H9 (cell line): ENCODE measurements around the gene CFAP54. TPM values are rescaled to one million over a fixed set of nuclear protein-coding genes. Genes with fewer than 3 reads are reported as not detected.

Experiments used
- DNase-seq: peaks from one replicate; pipeline ENCODE4 v3.0.0-alpha.2; 2017
- H2AFZ ChIP-seq: one replicate; pipeline ENCODE4 v1.6.1; 2013; ENCODE audit warnings: mild to moderate bottlenecking, low read length, control low read depth, moderate library complexity
- H2AK5ac ChIP-seq: 2 replicates; pipeline ENCODE4 v1.6.1; 2013; ENCODE audit warnings: low read length, control low read depth, mixed read lengths; ENCODE audit not compliant: insufficient read length
- H2BK120ac ChIP-seq: one replicate; pipeline ENCODE4 v1.6.1; 2013; ENCODE audit warnings: low read depth, mild to moderate bottlenecking, low read length, control low read depth, inconsistent platforms; ENCODE audit not compliant: poor library complexity, severe bottlenecking
- H2BK12ac ChIP-seq: 2 replicates; pipeline ENCODE4 v1.6.1; 2013; ENCODE audit warnings: low read length, control low read depth, mixed read lengths, low read depth; ENCODE audit not compliant: insufficient read length
- H2BK15ac ChIP-seq: 2 replicates; pipeline ENCODE4 v1.6.1; 2013; ENCODE audit warnings: low read depth, low read length, control low read depth
- H2BK20ac ChIP-seq: one replicate; pipeline ENCODE4 v1.6.1; 2013; ENCODE audit warnings: low read depth, mild to moderate bottlenecking, low read length, control low read depth, inconsistent platforms; ENCODE audit not compliant: poor library complexity, severe bottlenecking
- H2BK5ac ChIP-seq: 2 replicates; pipeline ENCODE4 v1.6.1; 2013; ENCODE audit warnings: low read length, control low read depth, mixed read lengths; ENCODE audit not compliant: insufficient read length
- H3K14ac ChIP-seq: 2 replicates; pipeline ENCODE4 v1.6.1; 2013; ENCODE audit warnings: low read length, control low read depth; ENCODE audit not compliant: insufficient read depth
- H3K18ac ChIP-seq: 2 replicates; pipeline ENCODE4 v1.6.1; 2013; ENCODE audit warnings: low read depth, mild to moderate bottlenecking, mixed read lengths, low read length, control low read depth; ENCODE audit not compliant: insufficient read length
- H3K23ac ChIP-seq: 2 replicates; pipeline ENCODE4 v1.6.1; 2013; ENCODE audit warnings: low read length, control low read depth, mixed read lengths, low read depth; ENCODE audit not compliant: insufficient read length
- H3K23me2 ChIP-seq: 2 replicates; pipeline ENCODE4 v1.6.1; 2013; ENCODE audit warnings: low read depth, mild to moderate bottlenecking, mixed read lengths, low read length, control low read depth; ENCODE audit not compliant: insufficient read length, poor library complexity, severe bottlenecking
- H3K27ac ChIP-seq: 2 replicates; pipeline ENCODE4 v1.5.1; 2013; ENCODE audit warnings: low read length, control low read depth, mixed read lengths, low read depth; ENCODE audit not compliant: insufficient read length
- H3K27me3 ChIP-seq: 2 replicates; pipeline ENCODE4 v1.6.1; 2013; ENCODE audit warnings: low read length, control low read depth, inconsistent platforms; ENCODE audit not compliant: insufficient read depth
- H3K4ac ChIP-seq: 2 replicates; pipeline ENCODE4 v1.6.1; 2013; ENCODE audit warnings: low read depth, mild to moderate bottlenecking, control low read depth, inconsistent platforms, low read length, moderate library complexity
- H3K4me1 ChIP-seq: 2 replicates; pipeline ENCODE4 v1.6.1; 2013; ENCODE audit warnings: low read length, control low read depth, inconsistent platforms; ENCODE audit not compliant: insufficient read depth
- H3K4me2 ChIP-seq: 2 replicates; pipeline ENCODE4 v1.6.1; 2013; ENCODE audit warnings: low read length, control low read depth, mixed read lengths; ENCODE audit not compliant: insufficient read length, insufficient read depth
- H3K56ac ChIP-seq: 2 replicates; pipeline ENCODE4 v1.6.1; 2013; ENCODE audit warnings: low read depth, mild to moderate bottlenecking, mixed read lengths, low read length, control low read depth; ENCODE audit not compliant: insufficient read length
- H3K79me1 ChIP-seq: 2 replicates; pipeline ENCODE4 v1.6.1; 2013; ENCODE audit warnings: low read depth, mild to moderate bottlenecking, moderate library complexity, low read length, control low read depth, inconsistent platforms; ENCODE audit not compliant: insufficient read depth, poor library complexity, severe bottlenecking
- H3K79me2 ChIP-seq: 2 replicates; pipeline ENCODE4 v1.6.1; 2013; ENCODE audit warnings: low read length, control low read depth, inconsistent platforms; ENCODE audit not compliant: insufficient read depth
- H3K9ac ChIP-seq: 2 replicates; pipeline ENCODE4 v1.6.1; 2013; ENCODE audit warnings: low read length, control low read depth, mixed read lengths; ENCODE audit not compliant: insufficient read length; ENCODE audit errors: extremely low read depth
- H3K9me3 ChIP-seq: one replicate; pipeline ENCODE4 v1.6.1; 2013; ENCODE audit warnings: low read depth, low read length, inconsistent platforms; ENCODE audit not compliant: control insufficient read depth
- H3T11ph ChIP-seq: one replicate; pipeline ENCODE4 v1.6.1; 2013; ENCODE audit warnings: mild to moderate bottlenecking, low read length, control low read depth, inconsistent platforms
- H4K20me1 ChIP-seq: one replicate; pipeline ENCODE4 v1.6.1; 2013; ENCODE audit not compliant: control insufficient read depth, insufficient read length, insufficient read depth
- H4K5ac ChIP-seq: 2 replicates; pipeline ENCODE4 v1.6.1; 2013; ENCODE audit warnings: low read depth, mild to moderate bottlenecking, mixed read lengths, low read length, control low read depth; ENCODE audit not compliant: insufficient read length
- H4K8ac ChIP-seq: replicated peaks from 2 replicates; pipeline ENCODE4 v1.6.1; 2013; ENCODE audit warnings: low read length, control low read depth, mixed read lengths, low read depth; ENCODE audit not compliant: insufficient read length
- H4K91ac ChIP-seq: 2 replicates; pipeline ENCODE4 v1.6.1; 2013; ENCODE audit warnings: low read depth, mild to moderate bottlenecking, moderate library complexity, mixed read lengths, low read length, control low read depth; ENCODE audit not compliant: insufficient read length
- H3K27ac Mint-ChIP-seq, 3 experiments: 2 replicates in 2 of 3; 3 replicates in 1 of 3; pipeline ENCODE4 v1.8.0; 2020 to 2021; ENCODE audit warnings: mixed read lengths in 3 of 3, mild to moderate bottlenecking in 1 of 3, moderate library complexity in 1 of 3
- H3K27me3 Mint-ChIP-seq: 2 replicates; pipeline ENCODE4 v1.8.0; 2021; ENCODE audit warnings: low read depth, mild to moderate bottlenecking, moderate library complexity, mixed read lengths
- H3K36me3 Mint-ChIP-seq, 3 experiments: 2 replicates in 2 of 3; 3 replicates in 1 of 3; pipeline ENCODE4 v1.8.0; 2020 to 2021; ENCODE audit warnings: low read depth in 3 of 3, mixed read lengths in 3 of 3; ENCODE audit not compliant: insufficient read depth in 1 of 3
- H3K4me1 Mint-ChIP-seq, 2 experiments: 2 replicates each; pipeline ENCODE4 v1.8.0; 2020; ENCODE audit warnings: mixed read lengths in 2 of 2
- H3K4me3 Mint-ChIP-seq, 2 experiments: 2 replicates in 1 of 2; 3 replicates in 1 of 2; pipeline ENCODE4 v1.8.0; 2020 to 2021; ENCODE audit warnings: mild to moderate bottlenecking in 2 of 2, mixed read lengths in 2 of 2, moderate library complexity in 1 of 2
- H3K9me3 Mint-ChIP-seq, 2 experiments: 2 replicates in 1 of 2; 3 replicates in 1 of 2; pipeline ENCODE4 v1.8.0; 2020; ENCODE audit warnings: mild to moderate bottlenecking in 2 of 2, mixed read lengths in 2 of 2, moderate library complexity in 1 of 2
- CTCF ChIP-seq: fragments of 200-600 bp; sonication (generic); conservative IDR thresholded peaks from 3 replicates; pipeline ENCODE4 v1.8.0; 2021; ENCODE audit warnings: antibody characterized with exemption, mild to moderate bottlenecking
- WGBS: extraction: QIAGEN DNeasy Blood & Tissue Kit; methylation state at CpG from one replicate; pipeline ENCODE4 v1.1.7; 2013; ENCODE audit warnings: missing lambda C conversion rate, low lambda C conversion rate, mixed read lengths; ENCODE audit not compliant: insufficient read length; ENCODE audit errors: extremely low coverage; 5-methylcytosine and 5-hydroxymethylcytosine counted together
- total RNA-seq: library from RNA; stranded (reverse); gene quantifications from 2 replicates; pipeline ENCODE4 v1.2.1, GENCODE V29; 2021

CFAP54 gene
- total RNA-seq, 1 experiment from 2014 or later, result 0.24 TPM

- Histone ChIP-seq H4K5ac (no peak overlapping the region), H3K14ac (no peak overlapping the region), H3K23me2 (no peaks in the 10 kb centered on the region), H3K27ac (no peak overlapping the region), H2BK20ac (no peak overlapping the region), H3K4ac (no peak overlapping the region), H3K9me3 (no peaks in the 10 kb centered on the region), H2BK15ac (no peak overlapping the region), H2AFZ (no peak overlapping the region), H3K18ac (no peak overlapping the region), H3K79me1 (no peaks in the 10 kb centered on the region), H3K23ac (no peak overlapping the region), H2BK120ac (no peak overlapping the region), H3K9ac (no peak overlapping the region), H3K4me2 (no peak overlapping the region), H3K27me3 (no peaks in the 10 kb centered on the region), H3K4me1 (no peaks in the 10 kb centered on the region), H2BK5ac (no peak overlapping the region), H3K56ac (no peak overlapping the region), H3T11ph (no peak overlapping the region), H2BK12ac (no peak overlapping the region), H2AK5ac (no peak overlapping the region), H4K8ac (no peak overlapping the region), H4K91ac (no peak overlapping the region), H4K20me1 (no peaks in the 10 kb centered on the region), H3K79me2 (no peaks in the 10 kb centered on the region)
- Mint-ChIP-seq H3K36me3 (no peaks in the 10 kb centered on the region), H3K27me3 (no peaks in the 10 kb centered on the region), H3K4me3 (no peak overlapping the region), H3K27ac (no peak overlapping the region), H3K4me1 (peaks cover 16 to 17% of the 10 kb centered on the region in 2 experiments), H3K9me3 (no peaks in the 10 kb centered on the region)
- no CpG with 5 or more reads among the region's 4 CpGs for WGBS
- DNase-seq, result no peak
- TF ChIP-seq CTCF, result no peak
Measured at GRCh38 chr12:96623656-96624217, 134.4 kb downstream of the CFAP54 start.
